ENCODE data around the gene C20orf204.

- TF ChIP-seq ZNF274 (IDR thresholded peaks at IDR 0.05; ENCODE audit: borderline replicate concordance, low read depth, low read length) (no peak), POLR2AphosphoS5 (IDR thresholded peaks at IDR 0.05; ENCODE audit: control insufficient read depth, insufficient read depth, low read depth, low read length) (no peak), TRIM28 (IDR thresholded peaks at IDR 0.05) (no peak), CREB1 (IDR thresholded peaks at IDR 0.05) (no peak), CREB1 (CRISPR knock-in tag; IDR thresholded peaks at IDR 0.05) (no peak), ATF2 (CRISPR knock-in tag; IDR thresholded peaks at IDR 0.05) (no peak), CTCF (IDR thresholded peaks at IDR 0.05 in 2 of 3, conservative IDR thresholded peaks at IDR 0.05 in 1 of 3; ENCODE audit: insufficient read depth in 2 of 3, low read depth in 1 of 3, low read length in 3 of 3) (no peak), FUS (optimal IDR thresholded peaks at IDR 0.05; ENCODE audit: low read depth, low read length) (no peak), CAMTA2 (CRISPR knock-in tag; conservative IDR thresholded peaks at IDR 0.05) (no peak), ZC3H4 (CRISPR knock-in tag; IDR thresholded peaks at IDR 0.05; ENCODE audit: borderline replicate concordance) (no peak), JUN (IDR thresholded peaks at IDR 0.05; ENCODE audit: borderline replicate concordance, low read depth, low read length) (no peak), JUN (CRISPR knock-in tag; IDR thresholded peaks at IDR 0.05; ENCODE audit: borderline replicate concordance) (no peak)
Observed at GRCh38 chr20:64048402-64049044, 12.5 kb downstream of the C20orf204 start.
